SU-DHL-6 (cell line): ENCODE results near the gene GPAT3.

ENCODE experiments used
- EZH2phosphoT487 ChIP-seq: fragments of 200-600 bp; sonication (generic), shearing (Covaris generic); conservative IDR thresholded peaks from 2 replicates; pipeline ENCODE4 v1.6.1; 2018; ENCODE audit warnings: mild to moderate bottlenecking, antibody characterized with exemption, low read length, moderate library complexity, mixed read lengths
- TF ChIP-seq, protein P1 (sequence below): fragments of 200-600 bp; sonication (generic); IDR thresholded peaks from one replicate; pipeline ENCODE4 v1.5.1; 2017; ENCODE audit warnings: antibody characterized with exemption, mild to moderate bottlenecking, low read length, moderate library complexity; ENCODE audit not compliant: insufficient read depth, poor library complexity, severe bottlenecking

DNA sequence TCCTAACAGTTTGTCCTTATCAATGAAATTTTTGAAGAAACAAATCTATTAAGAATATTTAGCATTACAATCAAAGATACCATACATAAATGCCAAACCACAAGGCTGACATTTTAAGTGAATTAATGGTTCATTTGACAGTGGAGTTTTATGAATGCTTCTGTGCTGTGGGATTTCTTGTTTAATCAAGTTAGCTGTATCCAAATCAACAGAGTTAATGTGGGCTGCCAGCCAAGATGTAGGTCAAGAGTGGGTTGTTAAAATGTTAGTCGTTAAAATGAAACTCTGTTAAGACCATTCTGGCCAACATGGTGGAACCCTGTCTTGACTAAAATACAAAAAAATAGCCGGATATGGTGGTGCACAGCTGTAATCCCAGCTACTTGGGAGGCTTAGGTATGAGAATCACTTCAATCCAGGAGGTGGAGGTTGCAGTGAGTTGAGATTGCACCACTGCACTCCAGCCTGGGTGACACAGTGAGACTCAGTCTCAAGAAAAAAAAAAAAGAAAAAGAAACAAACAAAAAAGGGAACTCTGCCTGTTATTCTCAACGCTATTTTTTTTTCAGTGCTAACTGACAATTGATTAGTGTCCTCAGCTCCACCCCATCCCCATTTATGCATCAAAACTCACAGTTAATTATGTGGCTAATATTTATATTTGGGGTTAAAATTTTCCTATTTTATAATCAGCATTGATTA lies 20.2 kb downstream of the GPAT3 start:
- TF ChIP-seq, protein P1, sequence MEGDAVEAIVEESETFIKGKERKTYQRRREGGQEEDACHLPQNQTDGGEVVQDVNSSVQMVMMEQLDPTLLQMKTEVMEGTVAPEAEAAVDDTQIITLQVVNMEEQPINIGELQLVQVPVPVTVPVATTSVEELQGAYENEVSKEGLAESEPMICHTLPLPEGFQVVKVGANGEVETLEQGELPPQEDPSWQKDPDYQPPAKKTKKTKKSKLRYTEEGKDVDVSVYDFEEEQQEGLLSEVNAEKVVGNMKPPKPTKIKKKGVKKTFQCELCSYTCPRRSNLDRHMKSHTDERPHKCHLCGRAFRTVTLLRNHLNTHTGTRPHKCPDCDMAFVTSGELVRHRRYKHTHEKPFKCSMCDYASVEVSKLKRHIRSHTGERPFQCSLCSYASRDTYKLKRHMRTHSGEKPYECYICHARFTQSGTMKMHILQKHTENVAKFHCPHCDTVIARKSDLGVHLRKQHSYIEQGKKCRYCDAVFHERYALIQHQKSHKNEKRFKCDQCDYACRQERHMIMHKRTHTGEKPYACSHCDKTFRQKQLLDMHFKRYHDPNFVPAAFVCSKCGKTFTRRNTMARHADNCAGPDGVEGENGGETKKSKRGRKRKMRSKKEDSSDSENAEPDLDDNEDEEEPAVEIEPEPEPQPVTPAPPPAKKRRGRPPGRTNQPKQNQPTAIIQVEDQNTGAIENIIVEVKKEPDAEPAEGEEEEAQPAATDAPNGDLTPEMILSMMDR = no peak
- no peak for TF ChIP-seq EZH2phosphoT487
